ENCODE results near the gene MTX2. TPM values are rescaled to one million over a fixed set of nuclear protein-coding genes. Genes with fewer than 3 reads are reported as not detected.
A peak's percentile ranks its signal among the peaks of the same experiment; 100 is the strongest.
"Not testable (repeated sequence)": the region's sequence is repeated elsewhere in the genome, so short reads cannot be mapped to it uniquely, and the experiment has no call there.

Gene MTX2
- total RNA-seq, 2 experiments from 2014 or later: 10.1 to 11.4 TPM

DNA sequence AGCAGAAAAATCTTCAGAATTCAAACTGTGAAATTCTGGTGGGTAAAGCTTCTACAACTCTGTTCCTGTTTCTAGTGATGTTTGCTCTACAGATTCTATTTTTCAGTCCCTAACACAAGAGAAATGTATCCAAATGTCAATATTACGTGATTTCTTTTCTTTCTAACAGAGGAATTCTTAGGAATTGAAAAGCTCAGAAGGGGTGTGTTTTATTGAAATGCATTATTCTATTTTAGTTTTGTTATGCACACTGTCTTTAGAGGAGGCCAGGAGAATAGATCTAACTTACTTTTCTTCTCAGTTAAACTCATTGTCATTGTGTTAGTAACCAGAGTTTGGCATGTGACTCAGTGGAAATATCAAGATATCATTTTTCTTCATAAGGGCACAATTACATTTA is 62.4 kb downstream of the MTX2 start:
- CTCF ChIA-PET: no interaction called here
- no peak for ATAC-seq

DNA sequence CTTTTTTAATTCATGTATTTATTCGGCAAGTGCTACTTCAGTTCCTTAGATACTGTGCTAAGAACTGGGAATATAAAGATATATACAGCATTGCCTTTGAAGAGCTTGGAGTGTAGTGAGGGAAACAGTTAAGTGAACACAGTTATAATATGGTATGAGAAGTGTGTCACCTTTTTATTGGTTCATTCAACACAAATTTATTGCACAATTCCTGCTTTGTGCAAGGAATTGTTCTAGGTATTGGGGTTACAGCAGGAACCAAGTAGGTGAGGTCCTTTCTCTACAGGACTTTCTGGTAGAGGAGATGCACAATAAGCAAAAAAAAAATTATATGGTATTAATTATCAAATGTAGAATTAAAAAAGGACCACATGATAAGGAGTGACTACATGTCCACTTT is 65.5 kb downstream of the MTX2 start:
- ATAC-seq: no peak
- CTCF ChIA-PET: no interaction called here
- Mint-ChIP-seq H3K4me3 (no peak overlapping the region), H3K4me1 (ENCODE audit: low read depth) (no peaks in the 10 kb centered on the region), H3K27ac (no peak overlapping the region), H3K27me3 (ENCODE audit: low read depth) (no peaks in the 10 kb centered on the region), H3K36me3 (ENCODE audit: low read depth) (peaks cover 7% of the 10 kb centered on the region), H3K9me3 (ENCODE audit: insufficient read depth) (no peaks in the 10 kb centered on the region)
- POLR2A ChIA-PET: no interaction called here
- no peak for DNase-seq

More for the DNA sequence above, 62.4 kb downstream of the MTX2 start:
- Mint-ChIP-seq H3K4me3 (no peak overlapping the region), H3K36me3 (ENCODE audit: low read depth) (peaks cover 2% of the 10 kb centered on the region), H3K4me1 (ENCODE audit: low read depth) (no peaks in the 10 kb centered on the region), H3K27me3 (ENCODE audit: low read depth) (no peaks in the 10 kb centered on the region), H3K27ac (no peak overlapping the region), H3K9me3 (ENCODE audit: insufficient read depth) (no peaks in the 10 kb centered on the region)
- no peak for DNase-seq
- POLR2A ChIA-PET: interaction anchor here (0.6 kb wide), 1 partner anchor 689 kb away, joined by 3 read pairs; no protein-coding TSS in a partner anchor

DNA sequence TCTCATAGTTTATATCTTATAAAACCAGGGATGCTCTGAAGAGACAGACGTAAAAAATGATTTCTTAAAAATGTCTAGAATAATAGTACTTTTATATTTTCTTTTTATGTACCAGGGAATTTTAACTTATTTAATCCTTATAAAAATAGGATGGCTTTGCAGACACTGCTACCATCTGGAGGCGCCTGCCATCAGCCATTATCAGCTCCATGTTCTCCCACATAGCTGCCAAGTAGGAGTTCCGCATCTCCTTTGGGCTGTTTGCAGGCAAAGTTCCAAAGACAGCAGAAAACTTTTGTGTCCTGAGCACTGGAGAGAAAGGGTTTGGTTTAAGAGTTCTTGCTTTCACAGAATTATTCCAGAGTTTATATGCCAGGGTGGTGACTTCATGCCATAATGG is 69.2 kb downstream of the MTX2 start:
- H3K27ac Mint-ChIP-seq: no peak overlapping the region
- POLR2A ChIA-PET: no interaction called here
- no peak overlapping the region for H3K4me3 Mint-ChIP-seq
- ATAC-seq (no peak), DNase-seq (no peak)
- H3K4me1 Mint-ChIP-seq (ENCODE audit: low read depth): no peaks in the 10 kb centered on the region
- no peaks in the 10 kb centered on the region for H3K9me3 Mint-ChIP-seq (ENCODE audit: insufficient read depth)
- CTCF ChIA-PET: no interaction called here
- H3K27me3 Mint-ChIP-seq (ENCODE audit: low read depth): no peaks in the 10 kb centered on the region
- H3K36me3 Mint-ChIP-seq (ENCODE audit: low read depth): peaks cover 5% of the 10 kb centered on the region

DNA sequence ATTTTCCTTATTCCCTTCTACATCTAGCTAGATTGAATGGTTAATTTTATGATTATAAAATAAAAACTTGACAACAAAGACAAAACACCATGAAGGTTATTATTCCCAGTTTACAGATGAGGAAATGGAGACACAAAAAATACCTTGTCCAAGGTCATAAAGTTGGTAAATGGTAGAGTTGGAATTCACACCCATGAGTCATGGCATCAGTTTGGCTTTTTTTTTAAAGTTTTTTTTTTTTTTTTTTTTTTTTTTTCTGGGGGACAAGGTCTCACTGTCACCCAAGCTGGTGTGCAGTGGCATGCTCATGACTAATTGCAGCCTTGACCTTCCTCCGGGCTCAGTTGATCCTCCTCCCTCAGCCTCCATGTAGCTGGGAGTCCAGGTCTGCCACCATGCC is 70.0 kb downstream of the MTX2 start:
- Mint-ChIP-seq H3K36me3 (ENCODE audit: low read depth) (peaks cover 5% of the 10 kb centered on the region), H3K4me3 (no peak overlapping the region), H3K4me1 (ENCODE audit: low read depth) (no peaks in the 10 kb centered on the region), H3K9me3 (ENCODE audit: insufficient read depth) (no peaks in the 10 kb centered on the region), H3K27me3 (ENCODE audit: low read depth) (no peaks in the 10 kb centered on the region), H3K27ac (no peak overlapping the region)
- ChIA-PET POLR2A (no interaction called here), CTCF (no interaction called here)
- DNase-seq (no peak), ATAC-seq (no peak)

DNA sequence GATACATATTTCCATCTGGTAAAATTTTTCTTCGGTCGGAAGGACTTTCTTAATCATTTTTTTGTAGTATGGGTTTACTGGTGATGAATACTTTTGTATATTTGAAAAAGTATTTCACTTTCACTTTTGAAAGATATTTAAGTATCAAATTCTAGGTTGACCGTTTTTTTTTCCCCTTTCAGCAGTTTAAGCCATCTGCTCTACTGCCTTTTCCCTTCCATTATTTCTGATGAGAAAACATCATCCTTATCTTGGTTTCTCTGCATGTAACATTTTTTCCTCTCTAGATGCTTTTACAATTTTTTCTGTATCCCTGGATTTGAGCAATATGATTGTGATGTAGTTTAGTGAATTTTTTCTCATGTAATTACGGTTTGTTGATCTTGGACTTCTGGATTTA is 87.0 kb downstream of the MTX2 start:
- Mint-ChIP-seq H3K9me3 (ENCODE audit: insufficient read depth) (peaks cover 5% of the 10 kb centered on the region), H3K36me3 (ENCODE audit: low read depth) (no peaks in the 10 kb centered on the region), H3K4me3 (peak overlapping the region; percentile 8), H3K27me3 (ENCODE audit: low read depth) (peaks cover 6% of the 10 kb centered on the region), H3K27ac (no peak overlapping the region), H3K4me1 (ENCODE audit: low read depth) (peaks cover 3% of the 10 kb centered on the region)
- CTCF ChIA-PET: no interaction called here
- POLR2A ChIA-PET: no interaction called here
- ATAC-seq: no peak
- DNase-seq: no peak

DNA sequence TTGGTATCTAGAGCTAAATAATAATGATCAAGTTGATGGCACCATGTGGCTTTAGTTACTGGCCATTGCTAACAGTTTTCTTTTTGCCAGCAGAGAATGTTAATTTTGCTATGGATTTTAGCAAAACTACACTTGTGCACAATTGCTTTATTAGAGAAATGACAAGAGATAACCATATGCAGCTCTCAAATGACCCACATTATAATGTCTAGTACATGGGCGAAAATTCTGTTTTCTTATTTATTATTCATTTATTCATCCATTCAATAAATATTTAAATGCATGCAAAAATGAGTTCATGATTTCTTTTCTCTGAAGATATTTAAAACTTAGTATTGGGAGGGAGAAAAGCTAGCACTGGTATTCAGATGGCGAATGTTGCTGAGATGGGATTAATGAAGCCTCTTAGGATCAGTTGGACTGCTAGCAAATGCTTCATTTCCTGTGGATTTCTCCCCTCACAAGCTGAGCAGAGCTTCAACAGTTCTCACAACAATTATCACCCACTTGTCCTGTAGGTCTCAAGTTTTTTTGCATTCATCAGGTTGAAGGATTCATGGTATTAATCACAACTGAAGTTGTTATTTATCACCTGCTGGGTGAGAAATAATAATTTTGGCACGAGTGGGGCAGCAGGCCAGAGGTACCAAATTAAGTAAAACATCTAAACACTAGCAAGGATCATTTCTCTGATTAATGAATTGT is 95.2 kb downstream of the MTX2 start:
- ATAC-seq: no peak
- Mint-ChIP-seq H3K4me3 (no peak overlapping the region), H3K4me1 (ENCODE audit: low read depth) (no peaks in the 10 kb centered on the region), H3K27me3 (ENCODE audit: low read depth) (peaks cover 14% of the 10 kb centered on the region), H3K36me3 (ENCODE audit: low read depth) (no peaks in the 10 kb centered on the region), H3K9me3 (ENCODE audit: insufficient read depth) (no peaks in the 10 kb centered on the region), H3K27ac (no peak overlapping the region)
- ChIA-PET CTCF (no interaction called here), POLR2A (no interaction called here)
- DNase-seq: no peak

DNA sequence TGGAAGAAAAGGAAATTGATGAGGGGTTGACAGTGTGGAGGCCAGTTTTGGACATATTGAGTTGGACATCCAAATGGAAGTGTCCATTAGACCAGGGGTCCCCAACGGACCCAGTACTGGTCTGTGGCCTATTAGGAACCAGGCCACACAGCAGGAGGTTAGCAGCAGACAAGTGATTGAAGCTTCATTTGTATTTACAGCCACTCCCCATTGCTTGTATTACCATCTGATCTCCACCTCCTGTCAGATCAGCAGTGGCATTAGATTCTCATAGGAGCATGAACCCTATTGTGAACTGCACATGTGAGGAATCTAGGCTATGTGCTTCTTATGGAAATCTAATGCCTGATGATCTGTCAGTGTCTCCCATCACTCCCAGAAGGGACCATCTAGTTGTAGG is 99.1 kb downstream of the MTX2 start:
- Mint-ChIP-seq H3K36me3 (ENCODE audit: low read depth) (no peaks in the 10 kb centered on the region), H3K27ac (no peak overlapping the region), H3K27me3 (ENCODE audit: low read depth) (peaks cover 22% of the 10 kb centered on the region), H3K9me3 (ENCODE audit: insufficient read depth) (no peaks in the 10 kb centered on the region), H3K4me1 (ENCODE audit: low read depth) (no peaks in the 10 kb centered on the region), H3K4me3 (no peak overlapping the region)
- POLR2A ChIA-PET: no interaction called here
- DNase-seq: no peak
- ATAC-seq: no peak
- CTCF ChIA-PET: no interaction called here

DNA sequence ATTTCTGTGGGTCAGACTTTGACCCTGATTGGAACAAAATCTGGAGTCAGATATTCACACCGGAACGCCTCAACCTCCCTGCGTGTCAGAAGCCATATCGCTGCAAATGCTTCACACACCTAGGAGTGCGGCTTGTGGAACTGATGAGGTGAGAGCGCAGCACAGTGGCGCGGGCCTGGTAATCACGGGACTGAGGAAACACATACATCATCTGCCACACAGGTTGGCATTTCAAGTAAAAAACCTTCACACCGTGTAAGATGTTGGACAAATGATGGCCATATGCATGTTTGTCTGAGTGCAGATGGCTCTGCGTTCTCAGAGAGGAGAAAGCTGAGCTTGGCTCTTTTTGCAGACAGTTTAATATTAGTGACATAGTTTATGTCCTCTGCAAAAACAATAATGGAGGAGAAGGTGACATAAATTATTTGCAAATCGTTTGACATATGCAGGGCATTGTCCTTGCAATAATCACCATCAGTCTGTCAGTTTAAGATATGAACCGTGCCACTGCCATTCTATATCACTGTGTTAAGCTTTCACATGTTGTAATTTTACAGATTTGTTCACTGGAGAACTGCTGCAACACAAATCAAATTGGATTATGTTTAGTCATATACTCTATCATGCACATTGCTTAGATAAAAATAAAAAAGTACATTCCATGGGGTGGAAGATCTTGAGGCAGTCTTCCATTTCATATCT is 101.4 kb downstream of the MTX2 start:
- DNase-seq (no peak), ATAC-seq (no peak)
- ChIA-PET POLR2A (no interaction called here), CTCF (no interaction called here)
- Mint-ChIP-seq H3K9me3 (ENCODE audit: insufficient read depth) (no peaks in the 10 kb centered on the region), H3K4me1 (ENCODE audit: low read depth) (no peaks in the 10 kb centered on the region), H3K27me3 (ENCODE audit: low read depth) (peaks cover 22% of the 10 kb centered on the region), H3K27ac (no peak overlapping the region), H3K4me3 (no peak overlapping the region), H3K36me3 (ENCODE audit: low read depth) (no peaks in the 10 kb centered on the region)

DNA sequence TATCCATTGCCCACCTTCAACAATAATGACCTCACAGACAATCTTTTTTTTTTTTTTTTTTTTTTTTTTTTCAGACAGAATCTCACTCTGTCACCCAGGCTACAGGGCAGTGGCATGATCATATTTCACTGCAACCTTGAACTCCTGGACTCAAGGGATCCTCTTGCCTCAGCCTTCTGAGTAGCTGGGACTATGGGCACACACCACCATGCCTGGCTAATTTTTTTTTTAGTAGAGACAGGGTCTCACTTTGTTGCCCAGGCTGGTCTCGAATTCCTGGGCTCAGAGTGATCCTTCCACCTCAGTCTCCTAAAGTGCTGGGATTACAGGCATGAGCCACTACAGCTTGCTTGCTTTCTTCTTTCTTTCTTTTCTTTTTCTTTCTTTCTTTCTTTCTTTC is 103.9 kb downstream of the MTX2 start:
- ATAC-seq; H3K9me3 Mint-ChIP-seq (ENCODE audit: insufficient read depth); H3K4me1 Mint-ChIP-seq (ENCODE audit: low read depth); H3K27ac Mint-ChIP-seq; H3K36me3 Mint-ChIP-seq (ENCODE audit: low read depth); H3K4me3 Mint-ChIP-seq; POLR2A ChIA-PET; DNase-seq; CTCF ChIA-PET: not testable (repeated sequence)
- peaks cover 18% of the 10 kb centered on the region for H3K27me3 Mint-ChIP-seq (ENCODE audit: low read depth)

DNA sequence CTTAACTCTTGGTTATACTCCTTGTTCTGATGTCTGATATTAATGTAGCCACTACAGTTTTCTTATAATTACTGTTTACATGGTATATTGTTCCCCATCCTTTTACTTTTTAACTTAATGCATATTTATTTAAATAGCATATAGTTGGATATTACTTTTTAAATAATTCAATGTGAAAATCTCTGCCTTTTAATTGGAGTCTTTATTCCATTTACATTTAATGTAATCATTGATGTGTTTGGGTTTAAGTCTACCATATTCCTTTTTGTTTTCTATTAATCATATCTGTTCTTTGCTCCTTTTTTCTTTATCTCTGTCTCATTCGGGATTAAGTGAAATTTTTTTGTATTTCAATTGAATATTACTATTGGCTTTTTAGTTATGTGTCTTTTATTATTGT is 109.1 kb downstream of the MTX2 start:
- no peak overlapping the region for H3K4me3 Mint-ChIP-seq
- no peaks in the 10 kb centered on the region for H3K36me3 Mint-ChIP-seq (ENCODE audit: low read depth)
- CTCF ChIA-PET: no interaction called here
- no peak for ATAC-seq
- POLR2A ChIA-PET: no interaction called here
- H3K4me1 Mint-ChIP-seq (ENCODE audit: low read depth): no peaks in the 10 kb centered on the region
- H3K27ac Mint-ChIP-seq: no peak overlapping the region
- H3K27me3 Mint-ChIP-seq (ENCODE audit: low read depth): peaks cover 15% of the 10 kb centered on the region
- DNase-seq: no peak
- H3K9me3 Mint-ChIP-seq (ENCODE audit: insufficient read depth): no peaks in the 10 kb centered on the region

DNA sequence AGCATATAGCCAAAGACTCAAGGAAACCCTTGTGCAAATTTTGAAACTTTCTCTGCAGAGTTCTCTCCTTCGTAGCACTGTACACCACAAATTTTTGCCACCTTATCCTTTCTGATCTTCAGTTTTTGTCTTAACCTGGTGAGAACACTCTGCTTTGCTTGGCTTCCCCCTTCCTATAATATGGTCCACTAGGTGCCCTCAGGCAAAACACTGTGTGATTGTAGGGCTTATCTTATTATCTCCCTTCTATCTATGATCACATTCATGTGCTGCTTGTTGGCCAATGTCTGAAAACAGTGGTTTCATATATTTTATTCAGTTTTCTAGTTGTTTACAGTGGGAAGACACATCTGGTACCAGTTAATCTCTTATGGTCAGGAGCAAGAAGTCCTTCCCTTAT is 111.1 kb downstream of the MTX2 start:
- H3K27ac Mint-ChIP-seq: no peak overlapping the region
- ChIA-PET CTCF (no interaction called here), POLR2A (no interaction called here)
- ATAC-seq: no peak
- H3K4me3 Mint-ChIP-seq: no peak overlapping the region
- no peaks in the 10 kb centered on the region for H3K9me3 Mint-ChIP-seq (ENCODE audit: insufficient read depth)
- no peaks in the 10 kb centered on the region for H3K36me3 Mint-ChIP-seq (ENCODE audit: low read depth)
- DNase-seq: no peak
- H3K27me3 Mint-ChIP-seq (ENCODE audit: low read depth): peaks cover 12% of the 10 kb centered on the region
- no peaks in the 10 kb centered on the region for H3K4me1 Mint-ChIP-seq (ENCODE audit: low read depth)

DNA sequence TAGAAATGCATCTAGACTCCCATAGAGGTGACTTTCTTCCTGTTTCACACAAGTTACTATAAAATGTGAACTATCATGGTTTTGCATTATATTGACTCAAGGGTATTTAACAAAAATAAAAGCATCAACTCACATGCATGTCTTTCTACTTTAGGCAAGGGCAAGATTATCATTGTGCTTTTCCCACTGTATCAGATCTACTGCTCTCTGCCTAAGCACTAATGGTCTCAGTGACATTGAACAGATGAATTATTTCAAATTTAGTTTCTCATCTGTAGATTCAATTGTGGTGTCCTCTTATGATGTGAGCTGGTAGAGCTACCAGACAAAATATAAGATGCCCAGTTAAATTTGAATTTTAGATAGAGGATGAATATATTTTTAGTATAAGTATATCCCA is 113.9 kb downstream of the MTX2 start:
- Mint-ChIP-seq H3K27me3 (ENCODE audit: low read depth) (peaks cover 16% of the 10 kb centered on the region), H3K27ac (no peak overlapping the region), H3K4me1 (ENCODE audit: low read depth) (no peaks in the 10 kb centered on the region), H3K4me3 (no peak overlapping the region), H3K9me3 (ENCODE audit: insufficient read depth) (no peaks in the 10 kb centered on the region), H3K36me3 (ENCODE audit: low read depth) (no peaks in the 10 kb centered on the region)
- ChIA-PET POLR2A (no interaction called here), CTCF (no interaction called here)
- DNase-seq (no peak), ATAC-seq (no peak)
